LNCAP (cell line): Measurements from ENCODE around the gene RPH3AL.

ENCODE experiments used
- TF ChIP-seq, protein P1 (sequence below): fragments of 450-650 bp; IDR thresholded peaks from 2 replicates; pipeline ENCODE4 v1.5.1; 2017; ENCODE audit warnings: mild to moderate bottlenecking

The RPH3AL gene

DNA sequence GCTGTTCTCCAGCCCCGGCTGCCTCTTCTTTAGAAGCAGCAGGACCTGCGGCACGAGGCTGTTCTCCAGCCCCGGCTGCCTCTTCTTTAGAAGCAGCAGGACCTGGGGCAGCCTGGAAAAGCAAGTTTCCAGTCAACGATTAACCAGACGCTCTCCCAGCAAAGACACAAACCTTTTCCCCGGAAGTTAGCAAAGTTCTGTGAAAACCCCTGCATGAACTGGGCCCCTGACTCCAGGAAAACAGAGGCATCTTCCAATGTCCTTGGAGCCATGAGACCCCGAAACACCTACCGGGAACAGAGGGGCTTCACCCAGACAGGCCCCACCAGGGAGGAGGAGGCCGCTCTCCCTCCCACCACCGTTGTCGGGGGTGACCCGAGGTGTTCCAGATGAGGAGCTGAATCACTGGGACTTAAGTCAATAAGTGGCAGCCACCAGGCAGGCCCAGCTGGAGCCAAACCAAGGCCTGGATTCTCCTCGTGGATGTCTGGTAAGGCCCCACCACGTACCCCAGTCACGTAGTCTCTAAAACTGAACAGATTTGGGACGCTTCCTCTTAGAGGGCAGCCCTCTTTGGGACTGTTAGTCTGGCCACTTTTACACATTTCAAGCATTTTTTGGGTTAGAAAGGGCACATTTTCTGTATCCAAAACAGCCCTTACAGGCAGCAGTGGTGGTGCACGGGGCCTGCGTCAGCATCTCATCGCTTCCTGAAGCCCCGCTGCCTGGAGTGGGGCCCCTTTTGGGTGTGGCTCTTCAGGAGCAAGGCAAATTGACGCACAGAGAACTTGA lies at the start of gene RPH3AL:
Gene RPH3AL (minus strand): TSS at position 387 of the 792 bp plus-strand sequence. CDS start 25,264 bp downstream, outside the sequence.
- TF ChIP-seq, protein P1, sequence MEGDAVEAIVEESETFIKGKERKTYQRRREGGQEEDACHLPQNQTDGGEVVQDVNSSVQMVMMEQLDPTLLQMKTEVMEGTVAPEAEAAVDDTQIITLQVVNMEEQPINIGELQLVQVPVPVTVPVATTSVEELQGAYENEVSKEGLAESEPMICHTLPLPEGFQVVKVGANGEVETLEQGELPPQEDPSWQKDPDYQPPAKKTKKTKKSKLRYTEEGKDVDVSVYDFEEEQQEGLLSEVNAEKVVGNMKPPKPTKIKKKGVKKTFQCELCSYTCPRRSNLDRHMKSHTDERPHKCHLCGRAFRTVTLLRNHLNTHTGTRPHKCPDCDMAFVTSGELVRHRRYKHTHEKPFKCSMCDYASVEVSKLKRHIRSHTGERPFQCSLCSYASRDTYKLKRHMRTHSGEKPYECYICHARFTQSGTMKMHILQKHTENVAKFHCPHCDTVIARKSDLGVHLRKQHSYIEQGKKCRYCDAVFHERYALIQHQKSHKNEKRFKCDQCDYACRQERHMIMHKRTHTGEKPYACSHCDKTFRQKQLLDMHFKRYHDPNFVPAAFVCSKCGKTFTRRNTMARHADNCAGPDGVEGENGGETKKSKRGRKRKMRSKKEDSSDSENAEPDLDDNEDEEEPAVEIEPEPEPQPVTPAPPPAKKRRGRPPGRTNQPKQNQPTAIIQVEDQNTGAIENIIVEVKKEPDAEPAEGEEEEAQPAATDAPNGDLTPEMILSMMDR, result no peak

DNA sequence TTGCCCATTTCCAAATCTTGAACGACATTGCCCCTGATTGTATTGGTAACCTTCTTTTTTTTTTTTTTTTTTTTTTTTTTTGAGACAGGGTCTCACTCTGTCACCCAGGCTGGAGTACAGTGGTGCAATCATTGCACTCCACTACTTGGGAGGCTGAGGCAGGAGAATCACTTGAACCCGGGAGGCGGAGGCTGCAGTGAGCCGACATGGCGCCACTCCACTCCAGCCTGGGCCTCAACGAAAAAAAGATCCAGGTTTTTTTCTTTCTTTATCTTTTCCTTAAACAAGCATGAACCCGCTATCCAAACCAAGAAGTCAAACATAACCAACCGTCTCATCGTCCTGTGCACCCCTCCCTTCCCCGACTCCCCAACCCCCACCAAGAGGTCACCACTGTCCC lies 47.6 kb upstream of the RPH3AL start:
- TF ChIP-seq, protein P1, result no peak

GRCh38 chr17:396788-397187 lies 44.2 kb upstream of the RPH3AL start:
- TF ChIP-seq, protein P1, result no peak

GRCh38 chr17:395974-396373 lies 43.4 kb upstream of the RPH3AL start:
- TF ChIP-seq, protein P1, result no peak

DNA sequence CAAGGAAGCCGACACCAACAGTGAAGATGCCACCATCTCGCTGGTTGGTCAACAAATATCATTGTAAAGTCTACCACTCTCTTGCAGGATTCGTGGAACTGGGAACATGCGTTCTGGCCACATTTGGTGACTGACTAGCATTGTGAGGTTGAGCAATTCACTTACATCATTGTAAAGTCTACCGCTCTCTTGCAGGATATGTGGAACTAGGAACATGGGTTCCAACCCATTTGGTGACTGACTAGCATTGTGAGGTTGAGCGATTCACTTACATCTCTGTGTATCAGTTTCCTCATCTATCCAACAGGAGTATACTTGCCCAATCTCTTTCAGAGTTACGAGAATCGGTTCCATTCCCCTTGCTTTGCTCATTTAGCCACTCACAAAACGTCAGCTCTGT lies 42.6 kb upstream of the RPH3AL start:
- TF ChIP-seq, protein P1, result no peak

DNA sequence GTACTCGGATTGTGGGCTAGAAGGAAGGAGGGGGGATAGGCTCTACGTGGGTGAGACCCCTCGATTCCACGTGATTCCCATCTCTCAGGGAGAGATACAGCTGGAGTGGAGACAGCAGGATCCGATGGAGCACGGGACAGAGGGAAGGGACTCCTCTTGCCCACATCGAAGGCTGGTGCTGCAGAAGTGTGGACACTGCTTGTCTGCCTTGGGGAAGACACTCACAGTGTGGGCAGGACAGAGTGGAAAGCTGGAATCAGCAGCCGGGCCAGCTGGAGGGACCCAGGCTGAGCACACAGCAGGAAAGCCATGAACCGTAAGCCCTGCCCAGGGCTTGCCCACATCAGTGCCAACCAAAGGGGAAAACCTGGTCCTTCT lies 42.1 kb upstream of the RPH3AL start:
- TF ChIP-seq, protein P1, result no peak

DNA sequence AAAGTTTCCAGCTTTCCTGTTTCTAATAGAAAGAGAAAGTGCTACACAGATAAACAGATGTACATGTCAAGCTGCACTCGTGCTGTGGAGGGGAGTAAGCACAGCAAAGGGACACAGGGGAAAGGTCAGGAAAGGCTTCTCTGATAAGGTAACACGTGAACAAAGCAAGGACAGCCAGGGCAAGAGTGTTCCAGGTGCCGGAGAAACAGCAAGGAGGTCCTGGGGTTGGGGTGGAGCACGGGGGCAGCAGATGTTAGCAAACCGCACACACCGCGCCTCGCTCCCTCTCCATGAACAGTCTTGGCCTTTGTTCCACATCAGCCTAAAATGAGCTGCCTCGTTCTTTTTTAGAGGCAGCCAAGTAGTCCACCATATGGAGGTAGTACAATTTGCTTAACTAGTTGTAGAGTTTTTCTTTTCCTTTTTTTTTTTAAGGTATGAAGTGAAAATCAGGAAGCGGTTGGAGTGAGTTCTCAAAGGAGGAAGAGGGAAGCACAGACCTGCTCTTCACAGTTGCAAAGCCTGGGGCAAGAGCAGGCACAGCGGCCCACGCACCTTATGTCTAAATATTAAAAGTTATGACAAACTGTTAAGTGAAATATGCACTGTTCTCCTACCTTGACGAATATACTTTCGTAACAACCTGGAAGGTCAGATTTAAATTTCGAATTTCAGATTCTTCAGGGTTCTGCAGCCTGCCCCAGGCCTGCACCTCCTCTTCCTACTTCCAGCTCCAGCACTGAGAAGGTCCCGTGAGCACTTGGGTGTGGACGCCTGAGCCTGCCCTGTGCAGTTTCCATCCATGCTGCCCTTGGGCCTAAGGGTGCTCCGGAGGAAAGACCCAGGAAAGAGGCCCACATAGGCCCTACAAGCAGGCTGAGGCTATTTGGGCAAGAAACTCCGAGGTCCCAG lies 41.5 kb upstream of the RPH3AL start:
- TF ChIP-seq, protein P1, result no peak
